Thymus (tissue), 11 donors: ENCODE measurements around the gene PSMD8. TPM values are rescaled to one million over a fixed set of nuclear protein-coding genes. Genes with fewer than 3 reads are reported as not detected.
A peak's percentile ranks its signal among the peaks of the same experiment; 100 is the strongest.

ENCODE experiments used
- DNase-seq, 9 donors: peaks; one replicate each; pipeline ENCODE4 v3.0.0-alpha.2; 2013; ENCODE audit warnings: low spot score in 9 of 9, low read depth in 6 of 9, missing footprints in 1 of 9
- H3K27ac ChIP-seq, 2 donors: one replicate each; pipeline ENCODE4 v1.5.1; 2013; ENCODE audit warnings: control low read depth in 1 of 2, low read depth in 1 of 2, low read length in 1 of 2, mild to moderate bottlenecking in 1 of 2, moderate library complexity in 1 of 2
- H3K27me3 ChIP-seq, 2 donors: one replicate each; pipeline ENCODE4 v1.5.1; 2013; ENCODE audit warnings: low read length in 1 of 2; ENCODE audit not compliant: control insufficient read depth in 2 of 2, insufficient read depth in 1 of 2
- H3K36me3 ChIP-seq, 2 donors: one replicate each; pipeline ENCODE4 v1.5.1; 2013; ENCODE audit warnings: low read length in 1 of 2, mild to moderate bottlenecking in 1 of 2, moderate library complexity in 1 of 2; ENCODE audit not compliant: control insufficient read depth in 2 of 2, insufficient read depth in 2 of 2
- H3K4me1 ChIP-seq, 2 donors: one replicate each; pipeline ENCODE4 v1.5.1; 2013; ENCODE audit warnings: low read length in 2 of 2; ENCODE audit not compliant: control insufficient read depth in 2 of 2, insufficient read depth in 2 of 2
- H3K4me3 ChIP-seq, 2 donors: one replicate each; pipeline ENCODE4 v1.5.1; 2013; ENCODE audit warnings: low read length in 2 of 2, control low read depth in 1 of 2, mild to moderate bottlenecking in 1 of 2
- H3K9me3 ChIP-seq, 2 donors: one replicate each; pipeline ENCODE4 v1.5.1; 2013; ENCODE audit warnings: low read length in 1 of 2, mild to moderate bottlenecking in 1 of 2; ENCODE audit not compliant: control insufficient read depth in 2 of 2, insufficient read depth in 1 of 2
- WGBS: extraction: QIAGEN DNeasy Blood & Tissue Kit; methylation state at CpG from one replicate; pipeline ENCODE4 v1.1.7; 2013; 5-methylcytosine and 5-hydroxymethylcytosine counted together
- polyA plus RNA-seq: library from polyadenylated mRNA; stranded (reverse); fragments of 200-250 nt; gene quantifications from one replicate; pipeline ENCODE4 v1.2.3, GENCODE V29; 2013
- total RNA-seq: library from RNA; stranded (reverse); fragments of 120-200 nt; gene quantifications from one replicate; pipeline ENCODE4 v1.2.4, GENCODE V29; 2013
- donor health status: healthy.

The PSMD8 gene
- total and polyA plus RNA-seq, 2 donors, result 64.5 to 169 TPM

- WGBS, result 80% methylated on average over 12 of the region's 12 CpGs
- DNase-seq, result no peak
These were observed 4.1 kb upstream of the PSMD8 start for GRCh38 chr19:38370299-38370698.

GRCh38 chr19:38371081-38371480 is 3.3 kb upstream of the PSMD8 start:
- no peak for DNase-seq
- H3K4me1 ChIP-seq, result peaks cover 9 to 16% of the 10 kb centered on the region in 2 donors
- no peaks in the 10 kb centered on the region for H3K36me3 ChIP-seq
- H3K27me3 ChIP-seq, result peaks cover 2 to 4% of the 10 kb centered on the region in 2 donors
- H3K27ac ChIP-seq, result no peak overlapping the region
- H3K4me3 ChIP-seq, result no peak overlapping the region
- 94% methylated on average over 6 of the region's 6 CpGs for WGBS
- no peaks in the 10 kb centered on the region for H3K9me3 ChIP-seq

More at GRCh38 chr19:38370299-38370698, 4.1 kb upstream of the PSMD8 start:
- H3K27ac ChIP-seq, result no peak overlapping the region
- H3K27me3 ChIP-seq, result peaks cover 2 to 4% of the 10 kb centered on the region in 2 donors
- no peak overlapping the region for H3K4me3 ChIP-seq
- H3K9me3 ChIP-seq, result no peaks in the 10 kb centered on the region
- H3K36me3 ChIP-seq, result no peaks in the 10 kb centered on the region
- peaks cover 2 to 9% of the 10 kb centered on the region in 2 donors for H3K4me1 ChIP-seq

GRCh38 chr19:38373907-38374331 is 452 bp upstream of the PSMD8 start:
- Histone ChIP-seq H3K36me3 (peaks cover 4 to 9% of the 10 kb centered on the region in 2 donors), H3K9me3 (no peaks in the 10 kb centered on the region), H3K4me1 (peaks cover 9 to 20% of the 10 kb centered on the region in 2 donors), H3K27ac (peak overlapping the region; percentile 88 to 90), H3K4me3 (peak overlapping the region; percentile 71 to 90), H3K27me3 (peaks cover 0 to 4% of the 10 kb centered on the region in 2 donors)
- no peak for DNase-seq
- 87% methylated on average over 6 of the region's 6 CpGs for WGBS

- peak overlapping the region; percentile 88 to 93 for H3K27ac ChIP-seq
- H3K9me3 ChIP-seq, result no peaks in the 10 kb centered on the region
- DNase-seq, result no peak
- H3K36me3 ChIP-seq, result peaks cover 12 to 15% of the 10 kb centered on the region in 2 donors
- WGBS, result 3% methylated on average over 18 of the region's 18 CpGs
- peaks cover 0 to under 1% of the 10 kb centered on the region in 2 donors for H3K27me3 ChIP-seq
- peaks cover 9 to 20% of the 10 kb centered on the region in 2 donors for H3K4me1 ChIP-seq
- peak overlapping the region; percentile 71 to 90 for H3K4me3 ChIP-seq
These were observed 725 bp downstream of the PSMD8 start for GRCh38 chr19:38375098-38375493.

DNA sequence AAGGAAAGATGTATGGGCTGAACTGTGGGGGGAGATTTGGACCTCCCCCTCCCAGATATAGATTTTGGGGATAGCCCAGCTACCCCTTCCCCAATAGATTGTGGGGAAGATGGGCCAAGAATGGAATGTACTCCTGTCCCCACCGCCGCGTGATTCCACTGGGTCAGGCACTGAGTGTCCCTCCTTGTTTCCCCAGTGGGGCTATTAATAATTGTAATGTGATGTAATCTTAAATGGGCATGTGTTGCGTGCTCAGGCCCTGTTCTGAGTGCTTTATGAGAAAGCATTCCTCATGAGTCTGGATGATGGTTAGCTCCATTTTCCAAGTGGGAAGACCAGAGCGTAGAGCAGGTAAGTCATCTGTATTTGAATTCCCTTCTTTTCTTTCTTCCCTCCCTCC is 1.4 kb downstream of the PSMD8 start:
- H3K27me3 ChIP-seq, result no peaks in the 10 kb centered on the region
- DNase-seq, result no peak
- peaks cover 9 to 20% of the 10 kb centered on the region in 2 donors for H3K4me1 ChIP-seq
- H3K27ac ChIP-seq, result no peak overlapping the region
- H3K9me3 ChIP-seq, result no peaks in the 10 kb centered on the region
- peak overlapping the region; percentile 71 to 90 for H3K4me3 ChIP-seq
- peaks cover 16 to 19% of the 10 kb centered on the region in 2 donors for H3K36me3 ChIP-seq
- over 99% methylated on average over 5 of the region's 5 CpGs for WGBS

GRCh38 chr19:38376576-38376975 is 2.2 kb downstream of the PSMD8 start:
- 97% methylated on average over 3 of the region's 3 CpGs for WGBS
- H3K27ac ChIP-seq, result no peak overlapping the region
- peaks cover 25 to 27% of the 10 kb centered on the region in 2 donors for H3K36me3 ChIP-seq
- DNase-seq, result no peak
- H3K27me3 ChIP-seq, result no peaks in the 10 kb centered on the region
- no peak overlapping the region for H3K4me3 ChIP-seq
- H3K9me3 ChIP-seq, result no peaks in the 10 kb centered on the region
- H3K4me1 ChIP-seq, result peaks cover 9 to 20% of the 10 kb centered on the region in 2 donors

GRCh38 chr19:38377052-38377451 is 2.7 kb downstream of the PSMD8 start:
- peaks cover 29 to 32% of the 10 kb centered on the region in 2 donors for H3K36me3 ChIP-seq
- no peak for DNase-seq
- H3K27me3 ChIP-seq, result no peaks in the 10 kb centered on the region
- 98% methylated on average over 4 of the region's 4 CpGs for WGBS
- no peaks in the 10 kb centered on the region for H3K9me3 ChIP-seq
- no peak overlapping the region for H3K4me3 ChIP-seq
- peaks cover 9 to 20% of the 10 kb centered on the region in 2 donors for H3K4me1 ChIP-seq
- no peak overlapping the region for H3K27ac ChIP-seq

GRCh38 chr19:38378866-38379265 is 4.5 kb downstream of the PSMD8 start:
- H3K27ac ChIP-seq, result no peak overlapping the region
- DNase-seq, result no peak
- H3K4me1 ChIP-seq, result peaks cover 9 to 19% of the 10 kb centered on the region in 2 donors
- no peaks in the 10 kb centered on the region for H3K9me3 ChIP-seq
- 98% methylated on average over 10 of the region's 10 CpGs for WGBS
- H3K27me3 ChIP-seq, result no peaks in the 10 kb centered on the region
- H3K4me3 ChIP-seq, result no peak overlapping the region
- peaks cover 42 to 49% of the 10 kb centered on the region in 2 donors for H3K36me3 ChIP-seq

- WGBS, result 98% methylated on average over 9 of the region's 9 CpGs
These were observed 6.8 kb downstream of the PSMD8 start for GRCh38 chr19:38381138-38381537.

More at GRCh38 chr19:38381138-38381537, 6.8 kb downstream of the PSMD8 start:
- no peak for DNase-seq
- Histone ChIP-seq H3K27ac (no peak overlapping the region), H3K4me3 (no peak overlapping the region), H3K4me1 (peaks cover 2 to 8% of the 10 kb centered on the region in 2 donors), H3K27me3 (peaks cover 11 to 21% of the 10 kb centered on the region in 2 donors), H3K36me3 (peaks cover 50 to 57% of the 10 kb centered on the region in 2 donors), H3K9me3 (no peaks in the 10 kb centered on the region)
